H9 (cell line): ENCODE measurements around the gene ITPKC. TPM values are rescaled to one million over a fixed set of nuclear protein-coding genes. Genes with fewer than 3 reads are reported as not detected.

ENCODE experiments used
- DNase-seq: peaks from one replicate; pipeline ENCODE4 v3.0.0-alpha.2; 2017
- H2AFZ ChIP-seq: one replicate; pipeline ENCODE4 v1.6.1; 2013; ENCODE audit warnings: mild to moderate bottlenecking, low read length, control low read depth, moderate library complexity
- H2AK5ac ChIP-seq: 2 replicates; pipeline ENCODE4 v1.6.1; 2013; ENCODE audit warnings: low read length, control low read depth, mixed read lengths; ENCODE audit not compliant: insufficient read length
- H2BK120ac ChIP-seq: one replicate; pipeline ENCODE4 v1.6.1; 2013; ENCODE audit warnings: low read depth, mild to moderate bottlenecking, low read length, control low read depth, inconsistent platforms; ENCODE audit not compliant: poor library complexity, severe bottlenecking
- H2BK12ac ChIP-seq: 2 replicates; pipeline ENCODE4 v1.6.1; 2013; ENCODE audit warnings: low read length, control low read depth, mixed read lengths, low read depth; ENCODE audit not compliant: insufficient read length
- H2BK15ac ChIP-seq: 2 replicates; pipeline ENCODE4 v1.6.1; 2013; ENCODE audit warnings: low read depth, low read length, control low read depth
- H2BK20ac ChIP-seq: one replicate; pipeline ENCODE4 v1.6.1; 2013; ENCODE audit warnings: low read depth, mild to moderate bottlenecking, low read length, control low read depth, inconsistent platforms; ENCODE audit not compliant: poor library complexity, severe bottlenecking
- H2BK5ac ChIP-seq: 2 replicates; pipeline ENCODE4 v1.6.1; 2013; ENCODE audit warnings: low read length, control low read depth, mixed read lengths; ENCODE audit not compliant: insufficient read length
- H3K14ac ChIP-seq: 2 replicates; pipeline ENCODE4 v1.6.1; 2013; ENCODE audit warnings: low read length, control low read depth; ENCODE audit not compliant: insufficient read depth
- H3K18ac ChIP-seq: 2 replicates; pipeline ENCODE4 v1.6.1; 2013; ENCODE audit warnings: low read depth, mild to moderate bottlenecking, mixed read lengths, low read length, control low read depth; ENCODE audit not compliant: insufficient read length
- H3K23ac ChIP-seq: 2 replicates; pipeline ENCODE4 v1.6.1; 2013; ENCODE audit warnings: low read length, control low read depth, mixed read lengths, low read depth; ENCODE audit not compliant: insufficient read length
- H3K23me2 ChIP-seq: 2 replicates; pipeline ENCODE4 v1.6.1; 2013; ENCODE audit warnings: low read depth, mild to moderate bottlenecking, mixed read lengths, low read length, control low read depth; ENCODE audit not compliant: insufficient read length, poor library complexity, severe bottlenecking
- H3K27ac ChIP-seq: 2 replicates; pipeline ENCODE4 v1.5.1; 2013; ENCODE audit warnings: low read length, control low read depth, mixed read lengths, low read depth; ENCODE audit not compliant: insufficient read length
- H3K27me3 ChIP-seq: 2 replicates; pipeline ENCODE4 v1.6.1; 2013; ENCODE audit warnings: low read length, control low read depth, inconsistent platforms; ENCODE audit not compliant: insufficient read depth
- H3K4ac ChIP-seq: 2 replicates; pipeline ENCODE4 v1.6.1; 2013; ENCODE audit warnings: low read depth, mild to moderate bottlenecking, control low read depth, inconsistent platforms, low read length, moderate library complexity
- H3K4me1 ChIP-seq: 2 replicates; pipeline ENCODE4 v1.6.1; 2013; ENCODE audit warnings: low read length, control low read depth, inconsistent platforms; ENCODE audit not compliant: insufficient read depth
- H3K4me2 ChIP-seq: 2 replicates; pipeline ENCODE4 v1.6.1; 2013; ENCODE audit warnings: low read length, control low read depth, mixed read lengths; ENCODE audit not compliant: insufficient read length, insufficient read depth
- H3K56ac ChIP-seq: 2 replicates; pipeline ENCODE4 v1.6.1; 2013; ENCODE audit warnings: low read depth, mild to moderate bottlenecking, mixed read lengths, low read length, control low read depth; ENCODE audit not compliant: insufficient read length
- H3K79me1 ChIP-seq: 2 replicates; pipeline ENCODE4 v1.6.1; 2013; ENCODE audit warnings: low read depth, mild to moderate bottlenecking, moderate library complexity, low read length, control low read depth, inconsistent platforms; ENCODE audit not compliant: insufficient read depth, poor library complexity, severe bottlenecking
- H3K79me2 ChIP-seq: 2 replicates; pipeline ENCODE4 v1.6.1; 2013; ENCODE audit warnings: low read length, control low read depth, inconsistent platforms; ENCODE audit not compliant: insufficient read depth
- H3K9ac ChIP-seq: 2 replicates; pipeline ENCODE4 v1.6.1; 2013; ENCODE audit warnings: low read length, control low read depth, mixed read lengths; ENCODE audit not compliant: insufficient read length; ENCODE audit errors: extremely low read depth
- H3K9me3 ChIP-seq: one replicate; pipeline ENCODE4 v1.6.1; 2013; ENCODE audit warnings: low read depth, low read length, inconsistent platforms; ENCODE audit not compliant: control insufficient read depth
- H3T11ph ChIP-seq: one replicate; pipeline ENCODE4 v1.6.1; 2013; ENCODE audit warnings: mild to moderate bottlenecking, low read length, control low read depth, inconsistent platforms
- H4K20me1 ChIP-seq: one replicate; pipeline ENCODE4 v1.6.1; 2013; ENCODE audit not compliant: control insufficient read depth, insufficient read length, insufficient read depth
- H4K5ac ChIP-seq: 2 replicates; pipeline ENCODE4 v1.6.1; 2013; ENCODE audit warnings: low read depth, mild to moderate bottlenecking, mixed read lengths, low read length, control low read depth; ENCODE audit not compliant: insufficient read length
- H4K8ac ChIP-seq: replicated peaks from 2 replicates; pipeline ENCODE4 v1.6.1; 2013; ENCODE audit warnings: low read length, control low read depth, mixed read lengths, low read depth; ENCODE audit not compliant: insufficient read length
- H4K91ac ChIP-seq: 2 replicates; pipeline ENCODE4 v1.6.1; 2013; ENCODE audit warnings: low read depth, mild to moderate bottlenecking, moderate library complexity, mixed read lengths, low read length, control low read depth; ENCODE audit not compliant: insufficient read length
- H3K27ac Mint-ChIP-seq, 3 experiments: 2 replicates in 2 of 3; 3 replicates in 1 of 3; pipeline ENCODE4 v1.8.0; 2020 to 2021; ENCODE audit warnings: mixed read lengths in 3 of 3, mild to moderate bottlenecking in 1 of 3, moderate library complexity in 1 of 3
- H3K27me3 Mint-ChIP-seq: 2 replicates; pipeline ENCODE4 v1.8.0; 2021; ENCODE audit warnings: low read depth, mild to moderate bottlenecking, moderate library complexity, mixed read lengths
- H3K36me3 Mint-ChIP-seq, 3 experiments: 2 replicates in 2 of 3; 3 replicates in 1 of 3; pipeline ENCODE4 v1.8.0; 2020 to 2021; ENCODE audit warnings: low read depth in 3 of 3, mixed read lengths in 3 of 3; ENCODE audit not compliant: insufficient read depth in 1 of 3
- H3K4me1 Mint-ChIP-seq, 2 experiments: 2 replicates each; pipeline ENCODE4 v1.8.0; 2020; ENCODE audit warnings: mixed read lengths in 2 of 2
- H3K4me3 Mint-ChIP-seq, 2 experiments: 2 replicates in 1 of 2; 3 replicates in 1 of 2; pipeline ENCODE4 v1.8.0; 2020 to 2021; ENCODE audit warnings: mild to moderate bottlenecking in 2 of 2, mixed read lengths in 2 of 2, moderate library complexity in 1 of 2
- H3K9me3 Mint-ChIP-seq, 2 experiments: 2 replicates in 1 of 2; 3 replicates in 1 of 2; pipeline ENCODE4 v1.8.0; 2020; ENCODE audit warnings: mild to moderate bottlenecking in 2 of 2, mixed read lengths in 2 of 2, moderate library complexity in 1 of 2
- CTCF ChIP-seq: fragments of 200-600 bp; sonication (generic); conservative IDR thresholded peaks from 3 replicates; pipeline ENCODE4 v1.8.0; 2021; ENCODE audit warnings: antibody characterized with exemption, mild to moderate bottlenecking
- whole genome bisulfite sequencing: extraction: QIAGEN DNeasy Blood & Tissue Kit; methylation state at CpG from one replicate; pipeline ENCODE4 v1.1.7; 2013; ENCODE audit warnings: missing lambda C conversion rate, low lambda C conversion rate, mixed read lengths; ENCODE audit not compliant: insufficient read length; ENCODE audit errors: extremely low coverage; 5-methylcytosine and 5-hydroxymethylcytosine counted together
- total RNA-seq: library from RNA; stranded (reverse); gene quantifications from 2 replicates; pipeline ENCODE4 v1.2.1, GENCODE V29; 2021

ITPKC gene
- total RNA-seq, 1 experiment from 2014 or later, result 11.2 TPM

- no peak overlapping the region for H2AK5ac ChIP-seq
- H3K9ac ChIP-seq, result no peak overlapping the region
- no peak overlapping the region for H4K5ac ChIP-seq
- no peak overlapping the region for H2BK20ac ChIP-seq
- H2BK12ac ChIP-seq, result no peak overlapping the region
- peaks cover 9% of the 10 kb centered on the region for H4K20me1 ChIP-seq
- no peak overlapping the region for H3K4me3 Mint-ChIP-seq
- H3K4ac ChIP-seq, result no peak overlapping the region
- H2BK120ac ChIP-seq, result no peak overlapping the region
- no peaks in the 10 kb centered on the region for H3K4me1 Mint-ChIP-seq
- no peak overlapping the region for H3T11ph ChIP-seq
- no peak for DNase-seq
- no peak overlapping the region for H3K23ac ChIP-seq
- H3K56ac ChIP-seq, result no peak overlapping the region
- H3K27me3 Mint-ChIP-seq, result no peaks in the 10 kb centered on the region; the same call in 1 of the 2 replicates
- H2AFZ ChIP-seq, result no peak overlapping the region
- no peaks in the 10 kb centered on the region for H3K79me1 ChIP-seq
- no peak overlapping the region for H3K18ac ChIP-seq
- no peak overlapping the region for H2BK5ac ChIP-seq
- H3K9me3 ChIP-seq, result no peaks in the 10 kb centered on the region
- no peaks in the 10 kb centered on the region for H3K4me1 ChIP-seq
- no peak overlapping the region for H3K14ac ChIP-seq
- H4K8ac ChIP-seq, result no peak overlapping the region
- no peak overlapping the region for H3K27ac Mint-ChIP-seq
- no CpG with 5 or more reads among the region's 6 CpGs for WGBS
- no peak overlapping the region for H3K27ac ChIP-seq
- no peaks in the 10 kb centered on the region for H3K9me3 Mint-ChIP-seq
- H2BK15ac ChIP-seq, result no peak overlapping the region
- peaks cover 9% of the 10 kb centered on the region for H3K23me2 ChIP-seq
- no peak overlapping the region for H4K91ac ChIP-seq
- no peak overlapping the region for H3K4me2 ChIP-seq
- no peaks in the 10 kb centered on the region for H3K79me2 ChIP-seq
- TF ChIP-seq CTCF, result no peak
- H3K36me3 Mint-ChIP-seq, result peaks cover 22 to 42% (median 42%) of the 10 kb centered on the region in 3 experiments; a peak in 6 of 7 replicates
- H3K27me3 ChIP-seq, result no peaks in the 10 kb centered on the region
These were observed 31.3 kb upstream of the ITPKC start for GRCh38 chr19:40685563-40685962.
